Dermis microvascular lymphatic vessel endothelial cell (primary cell): ENCODE results near the gene CCDC63. TPM values are rescaled to one million over a fixed set of nuclear protein-coding genes. Genes with fewer than 3 reads are reported as not detected.
A peak's percentile ranks its signal among the peaks of the same experiment; 100 is the strongest.
"Not testable (repeated sequence)": the region's sequence is repeated elsewhere in the genome, so short reads cannot be mapped to it uniquely, and the experiment has no call there.

ENCODE experiments used
- DNase-seq, 2 donors: peaks; one replicate each; pipeline versions ENCODE4 v3.0.0 to v3.0.0-alpha.2; 2010; ENCODE audit warnings: low read depth in 2 of 2
- total RNA-seq: library from RNA; depleted of rRNA; stranded (reverse); fragments of >200 nt; gene quantifications from 2 replicates; pipeline ENCODE4 v1.2.1, GENCODE V29; 2014

Gene CCDC63
- total RNA-seq, 1 donor from 2014 or later: not detected

DNA sequence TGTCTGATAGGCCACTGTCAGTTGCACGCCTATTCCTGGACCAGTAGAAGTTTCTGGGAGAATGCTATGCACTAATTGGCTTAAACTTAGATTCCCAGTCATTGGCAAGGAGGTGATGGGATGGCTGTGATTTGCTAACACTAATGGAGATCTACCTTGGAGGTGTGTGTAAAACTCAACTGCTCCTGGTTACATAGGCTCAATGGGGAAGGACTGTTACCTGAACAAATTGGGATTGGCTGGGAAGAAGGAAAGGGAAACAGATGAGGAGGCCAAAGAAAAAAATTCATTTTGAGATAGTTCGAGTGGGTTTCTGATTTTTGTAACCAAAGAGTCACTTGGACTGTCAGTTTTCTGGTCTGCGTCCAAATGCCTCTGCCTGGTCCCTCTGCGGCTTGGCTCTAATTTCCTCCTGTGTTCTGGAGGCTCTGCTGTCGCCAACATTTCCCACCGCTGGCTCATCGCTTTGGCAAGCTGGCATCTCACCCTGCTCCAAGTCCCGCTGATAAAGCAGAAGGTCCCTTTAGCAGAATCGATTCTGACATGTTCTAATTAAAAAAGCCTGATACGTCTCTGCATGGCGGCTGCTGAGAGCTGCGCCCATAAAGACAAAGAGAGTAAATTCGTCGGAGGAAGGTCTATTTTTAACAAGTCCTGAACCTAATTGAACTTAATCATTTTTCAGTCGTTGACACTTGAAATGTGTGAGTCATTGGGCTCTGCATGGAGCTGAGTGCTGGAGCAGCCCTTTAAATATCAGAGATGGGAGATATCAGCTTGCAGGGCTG, 2.0 kb upstream of the CCDC63 start:
- DNase-seq: no peak

GRCh38 chr12:110845339-110845682, 1.5 kb upstream of the CCDC63 start:
- no peak for DNase-seq

DNA sequence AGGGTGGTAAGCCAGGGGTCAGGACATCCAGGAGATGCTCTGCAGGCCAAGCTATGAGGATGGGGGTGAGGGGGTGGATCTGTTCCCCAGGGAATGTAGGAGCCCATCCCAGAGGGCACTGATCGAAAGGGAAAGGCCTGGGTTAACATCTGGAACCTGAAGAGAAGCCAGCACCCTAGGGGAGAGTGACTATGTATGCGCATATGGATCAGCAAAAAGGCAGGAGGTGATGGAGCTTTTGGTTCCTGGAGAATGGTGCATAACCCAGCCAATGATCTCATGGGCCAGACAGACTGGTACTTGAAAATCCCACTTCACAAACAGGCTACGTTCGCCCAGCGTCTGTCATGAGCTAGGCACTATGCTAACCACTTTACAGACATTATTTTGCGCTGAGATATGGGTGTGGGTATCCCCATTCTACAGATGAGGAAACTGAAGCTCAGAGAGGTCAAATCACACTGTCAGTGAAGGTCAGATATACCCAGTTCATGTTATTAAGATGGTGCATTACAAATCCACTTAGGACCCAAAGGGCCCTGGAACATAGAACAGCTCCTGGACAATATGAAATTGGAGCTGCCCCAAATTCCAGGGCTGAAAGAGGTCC, 1.6 kb downstream of the CCDC63 start:
- no peak for DNase-seq

- DNase-seq: no peak
These were observed 2.4 kb downstream of the CCDC63 start for GRCh38 chr12:110849221-110849620.

DNA sequence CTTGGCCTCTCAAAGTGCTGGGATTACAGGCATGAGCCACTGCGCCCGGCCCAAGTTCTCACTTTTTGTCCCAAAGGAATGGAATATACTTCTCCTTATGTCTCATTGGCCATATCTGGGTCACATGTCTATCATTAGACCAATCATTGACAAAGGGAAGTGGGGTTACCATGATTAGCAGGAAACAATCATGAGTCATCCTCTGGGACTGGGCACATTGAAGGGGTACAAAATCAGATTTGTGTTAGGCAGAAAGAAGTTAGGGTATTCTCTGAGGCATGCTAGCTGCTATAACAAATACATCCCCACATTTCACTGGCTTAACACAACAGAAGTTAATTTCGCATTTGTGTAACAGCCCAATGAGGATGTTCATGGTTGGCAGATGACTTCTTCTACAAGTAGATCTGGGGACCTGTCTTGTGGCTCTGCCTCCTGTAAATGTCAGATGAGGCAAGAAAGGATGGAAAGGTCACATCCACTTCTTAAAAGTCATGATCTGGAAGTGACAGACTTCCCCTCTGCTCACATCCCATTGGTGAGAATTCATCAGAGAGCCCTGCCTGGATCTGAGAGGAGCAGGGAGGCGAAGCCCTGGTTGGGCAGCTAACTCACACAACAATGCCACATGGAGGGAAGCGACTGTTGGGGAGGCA, 3.1 kb downstream of the CCDC63 start:
- no peak for DNase-seq

- no peak for DNase-seq
These were observed 4.0 kb downstream of the CCDC63 start for GRCh38 chr12:110850762-110851161.

- no peak for DNase-seq
These were observed 7.0 kb downstream of the CCDC63 start for GRCh38 chr12:110853836-110854235.

- DNase-seq: no peak
These were observed 9.8 kb downstream of the CCDC63 start for GRCh38 chr12:110856542-110856941.

- DNase-seq: no peak
These were observed 10.7 kb downstream of the CCDC63 start for GRCh38 chr12:110857528-110857927.

DNA sequence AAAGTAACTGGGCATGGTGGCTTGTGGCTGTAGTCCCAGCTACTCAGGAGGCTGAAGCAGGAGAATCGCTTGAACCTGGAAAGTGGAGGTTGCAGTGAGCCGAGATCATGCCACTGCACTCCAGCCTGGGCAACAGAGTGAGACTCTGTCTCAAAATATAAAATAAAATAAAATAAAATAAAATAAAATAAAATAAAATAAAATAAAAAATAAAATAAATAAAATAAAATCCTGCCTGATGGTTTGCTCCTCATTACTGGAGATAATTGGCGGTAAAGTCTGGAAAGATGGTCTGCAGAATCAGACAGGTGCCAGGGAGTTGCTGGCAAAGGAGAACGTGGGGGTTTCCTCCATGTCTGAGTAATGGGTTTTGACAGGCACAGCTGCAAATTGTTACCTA, 11.2 kb downstream of the CCDC63 start:
- DNase-seq: not testable (repeated sequence)

- no peak for DNase-seq
These were observed 12.1 kb downstream of the CCDC63 start for GRCh38 chr12:110858848-110859247.

DNA sequence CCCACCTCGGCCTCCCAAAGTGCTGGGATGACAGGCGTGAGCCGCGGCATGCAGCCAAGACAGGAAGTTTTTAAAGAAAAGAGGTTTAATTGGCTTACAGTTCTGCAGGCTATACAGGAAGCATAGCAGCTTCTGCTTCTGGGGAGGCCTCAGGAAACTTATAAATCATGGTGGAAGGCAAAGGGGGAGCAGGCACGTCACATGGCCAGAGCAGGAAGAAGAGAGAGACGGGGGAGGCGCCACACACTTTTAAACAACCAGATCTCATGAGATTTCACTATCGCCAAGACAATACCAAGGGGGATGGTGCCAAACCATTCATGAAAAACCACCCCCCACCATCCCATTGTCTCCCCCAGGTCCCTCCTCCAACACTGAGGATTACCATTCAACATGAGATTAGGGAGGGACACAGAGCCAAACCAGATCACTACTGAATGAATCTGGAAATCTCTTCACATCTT, 14.1 kb downstream of the CCDC63 start:
- peak in 1 of 2 donors; percentile 42 for DNase-seq

DNA sequence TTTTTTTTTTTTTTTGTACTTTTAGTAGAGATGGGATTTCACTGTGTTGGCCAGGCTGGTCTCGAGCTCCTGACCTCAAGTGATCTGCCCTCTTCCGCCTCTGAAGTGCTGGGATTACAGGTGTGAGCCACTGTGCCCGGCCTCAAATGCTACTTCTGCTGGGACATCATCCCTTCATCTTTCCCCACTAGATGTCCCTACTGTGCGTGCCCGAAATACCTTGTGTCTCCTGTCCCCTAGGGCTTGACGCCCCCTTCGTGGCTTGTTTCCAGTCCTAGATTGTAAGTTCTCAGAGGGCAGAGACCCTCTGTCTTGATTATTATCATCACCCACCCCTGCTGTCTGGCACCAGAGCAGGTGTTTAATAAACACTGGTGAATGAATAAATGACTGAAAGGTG, 14.9 kb downstream of the CCDC63 start:
- DNase-seq: no peak

DNA sequence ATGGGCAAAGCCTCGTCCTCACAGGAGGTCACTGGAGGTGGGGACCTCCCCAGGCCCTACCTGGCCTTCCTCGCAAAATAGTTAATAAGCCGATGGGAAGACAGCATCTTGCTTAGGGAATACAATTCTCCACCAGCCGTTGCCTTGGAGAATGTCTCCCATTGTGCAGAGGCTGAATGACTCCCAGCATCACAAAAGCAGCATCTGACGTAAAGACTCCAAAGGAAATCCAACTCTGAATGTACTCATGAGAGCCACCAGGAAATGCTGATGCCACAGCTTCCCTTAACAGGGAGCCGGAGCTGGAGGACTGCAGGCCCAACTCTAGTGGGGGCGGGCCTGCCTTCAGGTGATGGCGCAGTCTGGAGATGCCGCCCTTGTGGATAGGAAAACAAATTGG, 15.5 kb downstream of the CCDC63 start:
- DNase-seq: no peak

DNA sequence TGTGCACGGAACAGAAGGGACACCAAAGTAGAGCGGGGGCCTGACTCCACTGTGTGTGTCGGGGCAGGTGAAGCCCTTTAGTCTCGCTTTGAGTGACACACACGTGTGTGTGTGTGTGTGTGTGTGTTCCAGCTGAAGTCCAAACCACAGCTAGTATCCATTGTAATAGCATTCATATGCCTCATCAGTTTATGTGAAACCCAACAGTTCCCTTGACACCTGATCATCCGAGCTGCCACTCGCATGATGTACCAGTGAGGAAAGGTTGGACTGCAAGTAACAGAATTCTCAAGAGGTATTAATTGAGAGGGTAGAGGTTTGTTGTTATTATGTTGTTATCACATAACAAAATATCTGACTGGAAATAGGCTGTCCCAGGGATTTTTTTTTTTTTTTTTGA, 16.4 kb downstream of the CCDC63 start:
- DNase-seq: no peak

DNA sequence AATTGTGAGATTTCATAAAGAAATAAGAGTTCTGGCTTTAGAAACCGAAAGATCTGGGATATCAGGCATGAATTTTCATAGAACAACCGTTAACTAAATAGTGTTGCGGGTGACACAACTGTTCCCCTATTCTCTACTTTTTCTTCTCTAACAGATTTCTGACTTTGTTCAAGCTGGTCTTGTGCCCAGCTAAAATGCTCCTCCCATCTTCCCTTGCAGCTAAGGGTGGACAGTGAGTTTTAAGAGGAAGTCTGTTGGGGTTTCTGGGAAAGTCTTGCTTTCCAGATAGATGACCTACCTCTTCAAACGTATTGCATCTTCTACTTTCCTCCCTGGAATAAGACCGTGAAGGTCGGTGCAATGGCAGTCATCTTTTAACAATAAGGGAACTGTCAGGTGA, 18.7 kb downstream of the CCDC63 start:
- DNase-seq: no peak

DNA sequence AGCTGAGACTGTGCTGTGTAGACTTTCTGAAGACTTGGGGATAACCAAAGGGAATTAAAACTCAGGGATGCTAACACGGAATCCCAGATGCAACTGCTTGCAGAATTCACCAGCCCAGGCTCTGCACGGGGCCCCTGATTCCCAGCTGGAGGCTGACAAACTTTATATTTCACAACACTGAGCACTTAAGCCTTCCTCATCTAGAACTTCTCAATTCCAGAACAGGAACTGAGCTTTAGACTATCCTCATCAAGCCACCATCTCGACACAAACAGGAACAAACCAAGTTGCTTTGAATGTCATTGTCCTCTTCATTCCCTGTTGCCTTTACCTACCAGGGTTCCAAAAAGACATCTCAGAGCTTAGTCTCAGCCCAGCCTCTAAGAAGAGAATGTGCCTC, 22.2 kb downstream of the CCDC63 start:
- DNase-seq: no peak

GRCh38 chr12:110869803-110870202, 23.0 kb downstream of the CCDC63 start:
- no peak for DNase-seq

GRCh38 chr12:110872100-110872499, 25.3 kb downstream of the CCDC63 start:
- no peak for DNase-seq

- no peak for DNase-seq
These were observed 27.6 kb downstream of the CCDC63 start for GRCh38 chr12:110874351-110874750.

- no peak for DNase-seq
These were observed 28.0 kb downstream of the CCDC63 start for GRCh38 chr12:110874781-110875180.

- no peak for DNase-seq
These were observed 33.9 kb downstream of the CCDC63 start for GRCh38 chr12:110880651-110881050.

- no peak for DNase-seq
These were observed 36.5 kb downstream of the CCDC63 start for GRCh38 chr12:110883251-110883650.
